ENCODE measurements around the gene PUM2.

- TF ChIP-seq CTCF (IDR thresholded peaks at IDR 0.05): no peak
- no peak for TF ChIP-seq POLR2A (IDR thresholded peaks at IDR 0.05)
Measured at GRCh38 chr2:20365249-20365817, 14.7 kb upstream of the PUM2 start.

Measured in esophagus squamous epithelium (tissue), 4 donors.